ENCODE data around the gene ORC4.

The ORC4 gene

GRCh38 chr2:147917161-147917560 is 103.4 kb downstream of the ORC4 start:
- Histone ChIP-seq H3K27me3 (ENCODE audit: control insufficient read depth, insufficient read depth, low read length) (no peaks in the 10 kb centered on the region), H3K36me3 (ENCODE audit: control insufficient read depth, insufficient read depth, low read length) (no peaks in the 10 kb centered on the region), H3K4me1 (ENCODE audit: control insufficient read depth, insufficient read depth, low read length) (peaks cover 11% of the 10 kb centered on the region), H3K9me3 (ENCODE audit: control insufficient read depth, low read length) (no peaks in the 10 kb centered on the region), H3K4me3 (ENCODE audit: low read length) (no peak overlapping the region), H3K9ac (ENCODE audit: low read length) (no peak overlapping the region)

DNA sequence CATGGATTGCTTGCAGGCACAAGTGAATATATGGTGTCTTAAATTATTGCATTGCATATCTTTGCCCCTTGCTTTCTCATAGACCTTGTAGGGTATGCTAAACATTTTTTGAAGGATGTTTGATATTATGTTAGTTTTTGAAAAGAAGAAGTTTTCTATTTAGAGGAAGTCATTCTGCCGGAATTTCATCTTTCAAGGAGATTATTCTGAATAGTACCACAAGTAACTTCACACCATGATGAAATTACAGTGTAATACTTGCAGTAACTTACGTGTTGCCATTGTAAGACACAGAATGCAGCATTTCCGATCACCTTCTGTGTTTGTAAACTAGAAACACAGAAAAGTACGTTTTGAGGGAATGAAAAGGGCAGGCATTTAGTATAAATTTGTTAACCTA is 103.8 kb downstream of the ORC4 start:
- Histone ChIP-seq H3K4me3 (ENCODE audit: low read length) (no peak overlapping the region), H3K36me3 (ENCODE audit: control insufficient read depth, insufficient read depth, low read length) (no peaks in the 10 kb centered on the region), H3K9me3 (ENCODE audit: control insufficient read depth, low read length) (no peaks in the 10 kb centered on the region), H3K27me3 (ENCODE audit: control insufficient read depth, insufficient read depth, low read length) (no peaks in the 10 kb centered on the region), H3K9ac (ENCODE audit: low read length) (no peak overlapping the region), H3K4me1 (ENCODE audit: control insufficient read depth, insufficient read depth, low read length) (peaks cover 11% of the 10 kb centered on the region)

GRCh38 chr2:147916067-147916466 is 104.5 kb downstream of the ORC4 start:
- Histone ChIP-seq H3K9me3 (ENCODE audit: control insufficient read depth, low read length) (no peaks in the 10 kb centered on the region), H3K4me1 (ENCODE audit: control insufficient read depth, insufficient read depth, low read length) (peaks cover 12% of the 10 kb centered on the region), H3K36me3 (ENCODE audit: control insufficient read depth, insufficient read depth, low read length) (no peaks in the 10 kb centered on the region), H3K9ac (ENCODE audit: low read length) (no peak overlapping the region), H3K27me3 (ENCODE audit: control insufficient read depth, insufficient read depth, low read length) (no peaks in the 10 kb centered on the region), H3K4me3 (ENCODE audit: low read length) (no peak overlapping the region)

GRCh38 chr2:147913701-147914480 is 106.6 kb downstream of the ORC4 start:
- Histone ChIP-seq H3K9ac (ENCODE audit: low read length) (no peak overlapping the region), H3K4me1 (ENCODE audit: control insufficient read depth, insufficient read depth, low read length) (peaks cover 19% of the 10 kb centered on the region), H3K36me3 (ENCODE audit: control insufficient read depth, insufficient read depth, low read length) (no peaks in the 10 kb centered on the region)

GRCh38 chr2:147910990-147911473 is 109.5 kb downstream of the ORC4 start:
- no peak overlapping the region for H3K4me3 ChIP-seq (ENCODE audit: low read length)
- no peaks in the 10 kb centered on the region for H3K9me3 ChIP-seq (ENCODE audit: control insufficient read depth, low read length)
- no peaks in the 10 kb centered on the region for H3K27me3 ChIP-seq (ENCODE audit: control insufficient read depth, insufficient read depth, low read length)
- H3K9ac ChIP-seq (ENCODE audit: low read length), result no peak overlapping the region
- H3K36me3 ChIP-seq (ENCODE audit: control insufficient read depth, insufficient read depth, low read length), result no peaks in the 10 kb centered on the region
- H3K4me1 ChIP-seq (ENCODE audit: control insufficient read depth, insufficient read depth, low read length), result peaks cover 19% of the 10 kb centered on the region

More at GRCh38 chr2:147913701-147914480, 106.6 kb downstream of the ORC4 start:
- H3K9me3 ChIP-seq (ENCODE audit: control insufficient read depth, low read length), result no peaks in the 10 kb centered on the region
- no peak overlapping the region for H3K4me3 ChIP-seq (ENCODE audit: low read length)
- H3K27me3 ChIP-seq (ENCODE audit: control insufficient read depth, insufficient read depth, low read length), result no peaks in the 10 kb centered on the region

GRCh38 chr2:147909178-147909577 is 111.4 kb downstream of the ORC4 start:
- Histone ChIP-seq H3K9ac (ENCODE audit: low read length) (no peak overlapping the region), H3K9me3 (ENCODE audit: control insufficient read depth, low read length) (no peaks in the 10 kb centered on the region), H3K4me1 (ENCODE audit: control insufficient read depth, insufficient read depth, low read length) (peaks cover 25% of the 10 kb centered on the region), H3K27me3 (ENCODE audit: control insufficient read depth, insufficient read depth, low read length) (no peaks in the 10 kb centered on the region), H3K4me3 (ENCODE audit: low read length) (no peak overlapping the region), H3K36me3 (ENCODE audit: control insufficient read depth, insufficient read depth, low read length) (no peaks in the 10 kb centered on the region)

DNA sequence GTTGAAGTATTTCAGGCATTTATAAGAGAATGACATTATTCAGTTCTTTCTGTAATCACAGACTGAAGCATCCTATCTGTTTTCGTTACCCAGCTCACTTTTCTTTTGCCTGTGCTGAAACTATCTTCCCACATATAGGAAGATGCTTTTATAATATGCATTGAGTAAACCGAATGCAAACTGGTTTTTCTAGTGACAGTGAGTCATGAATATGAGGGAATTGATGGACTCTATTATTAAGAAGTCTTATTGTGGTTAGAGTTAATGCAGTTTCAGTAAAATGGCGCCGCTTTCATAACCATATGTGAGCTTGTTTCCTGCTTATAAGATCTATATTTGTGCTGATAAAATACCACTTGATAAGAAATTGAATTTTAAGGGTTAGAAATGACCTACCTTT is 116.5 kb downstream of the ORC4 start:
- peaks cover 9% of the 10 kb centered on the region for H3K4me1 ChIP-seq (ENCODE audit: control insufficient read depth, insufficient read depth, low read length)
- H3K4me3 ChIP-seq (ENCODE audit: low read length), result no peak overlapping the region
- H3K36me3 ChIP-seq (ENCODE audit: control insufficient read depth, insufficient read depth, low read length), result no peaks in the 10 kb centered on the region
- H3K27me3 ChIP-seq (ENCODE audit: control insufficient read depth, insufficient read depth, low read length), result no peaks in the 10 kb centered on the region
- H3K9me3 ChIP-seq (ENCODE audit: control insufficient read depth, low read length), result no peaks in the 10 kb centered on the region
- H3K9ac ChIP-seq (ENCODE audit: low read length), result no peak overlapping the region

DNA sequence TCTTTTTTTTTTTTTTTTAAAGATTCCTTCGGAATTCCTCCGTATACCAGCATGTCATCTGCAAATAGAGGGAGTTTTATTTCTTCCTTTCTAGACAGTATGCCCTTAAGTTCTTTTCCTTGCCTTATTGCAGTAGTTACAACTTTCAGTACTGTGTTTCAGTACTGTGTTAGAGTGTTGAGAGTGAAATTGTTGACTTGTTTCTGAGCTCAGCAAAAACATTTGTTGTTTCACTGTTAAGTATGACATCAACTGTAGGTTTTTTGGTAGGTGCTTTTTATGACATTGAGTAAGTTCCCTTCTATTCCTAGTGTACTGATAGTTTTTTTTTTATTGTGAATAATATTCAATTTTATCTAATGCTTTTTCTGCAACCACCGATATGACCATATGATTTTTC is 131.9 kb downstream of the ORC4 start:
- no peaks in the 10 kb centered on the region for H3K27me3 ChIP-seq (ENCODE audit: control insufficient read depth, insufficient read depth, low read length)
- H3K4me3 ChIP-seq (ENCODE audit: low read length), result no peak overlapping the region
- H3K4me1 ChIP-seq (ENCODE audit: control insufficient read depth, insufficient read depth, low read length), result no peaks in the 10 kb centered on the region
- no peaks in the 10 kb centered on the region for H3K9me3 ChIP-seq (ENCODE audit: control insufficient read depth, low read length)
- no peak overlapping the region for H3K9ac ChIP-seq (ENCODE audit: low read length)
- H3K36me3 ChIP-seq (ENCODE audit: control insufficient read depth, insufficient read depth, low read length), result no peaks in the 10 kb centered on the region

GRCh38 chr2:147886136-147886535 is 134.4 kb downstream of the ORC4 start:
- H3K4me3 ChIP-seq (ENCODE audit: low read length), result no peak overlapping the region
- H3K9me3 ChIP-seq (ENCODE audit: control insufficient read depth, low read length), result no peaks in the 10 kb centered on the region
- no peaks in the 10 kb centered on the region for H3K4me1 ChIP-seq (ENCODE audit: control insufficient read depth, insufficient read depth, low read length)
- no peak overlapping the region for H3K9ac ChIP-seq (ENCODE audit: low read length)
- H3K27me3 ChIP-seq (ENCODE audit: control insufficient read depth, insufficient read depth, low read length), result no peaks in the 10 kb centered on the region
- H3K36me3 ChIP-seq (ENCODE audit: control insufficient read depth, insufficient read depth, low read length), result no peaks in the 10 kb centered on the region

DNA sequence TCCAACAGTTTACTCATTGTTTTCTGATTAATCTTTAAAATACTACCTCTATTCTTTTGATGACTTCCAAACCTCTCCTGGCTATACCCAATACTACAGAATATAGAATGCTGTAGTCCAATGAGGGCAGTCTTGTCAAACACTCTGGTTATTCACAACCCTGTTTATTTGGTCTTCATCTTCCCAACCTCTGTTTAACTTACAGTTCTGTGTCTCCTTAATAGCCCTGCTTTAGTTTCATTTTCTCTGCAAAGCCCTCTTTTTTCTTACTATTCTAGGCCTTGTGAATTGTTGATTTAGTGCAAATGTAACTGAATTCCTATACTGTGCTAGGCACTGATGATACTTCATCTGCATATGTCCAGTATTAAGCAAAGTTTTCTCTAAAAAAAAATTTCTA is 135.7 kb downstream of the ORC4 start:
- no peaks in the 10 kb centered on the region for H3K4me1 ChIP-seq (ENCODE audit: control insufficient read depth, insufficient read depth, low read length)
- H3K9ac ChIP-seq (ENCODE audit: low read length), result no peak overlapping the region
- H3K4me3 ChIP-seq (ENCODE audit: low read length), result no peak overlapping the region
- H3K36me3 ChIP-seq (ENCODE audit: control insufficient read depth, insufficient read depth, low read length), result no peaks in the 10 kb centered on the region
- no peaks in the 10 kb centered on the region for H3K9me3 ChIP-seq (ENCODE audit: control insufficient read depth, low read length)
- no peaks in the 10 kb centered on the region for H3K27me3 ChIP-seq (ENCODE audit: control insufficient read depth, insufficient read depth, low read length)

DNA sequence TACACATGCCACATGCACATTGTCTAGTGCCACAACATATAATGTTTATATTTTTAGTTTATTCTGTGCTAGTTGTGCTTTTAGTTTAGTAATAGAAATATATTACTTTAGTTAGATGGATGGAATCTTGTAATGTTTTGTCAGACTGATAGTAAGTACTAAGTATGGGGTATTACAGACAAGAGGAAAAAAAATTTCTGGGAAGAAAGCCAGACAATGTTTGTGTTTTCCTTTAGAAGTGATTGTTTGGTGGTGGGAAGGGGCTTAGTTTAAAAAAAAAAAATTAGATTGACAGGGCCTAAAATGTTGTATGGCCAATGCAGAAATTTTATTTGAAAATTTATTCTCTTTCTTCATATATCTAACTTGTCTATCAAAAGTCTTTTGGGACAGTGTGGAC is 137.9 kb downstream of the ORC4 start:
- Histone ChIP-seq H3K9ac (ENCODE audit: low read length) (no peak overlapping the region), H3K9me3 (ENCODE audit: control insufficient read depth, low read length) (no peaks in the 10 kb centered on the region), H3K36me3 (ENCODE audit: control insufficient read depth, insufficient read depth, low read length) (no peaks in the 10 kb centered on the region), H3K27me3 (ENCODE audit: control insufficient read depth, insufficient read depth, low read length) (no peaks in the 10 kb centered on the region), H3K4me1 (ENCODE audit: control insufficient read depth, insufficient read depth, low read length) (no peaks in the 10 kb centered on the region), H3K4me3 (ENCODE audit: low read length) (no peak overlapping the region)

Measured in mucosa of stomach (tissue), 1 donor.